IPS-20b (cell line): Measurements from ENCODE around the gene STXBP5L.

Experiments
- H3K27ac ChIP-seq: one replicate; pipeline ENCODE4 v1.5.1; 2013; ENCODE audit warnings: low read length
- H3K27me3 ChIP-seq: 2 replicates; pipeline ENCODE4 v1.6.1; 2013; ENCODE audit warnings: mild to moderate bottlenecking, low read length, inconsistent platforms; ENCODE audit not compliant: insufficient read depth
- H3K36me3 ChIP-seq: 2 replicates; pipeline ENCODE4 v1.6.1; 2013; ENCODE audit warnings: low read depth, mild to moderate bottlenecking, inconsistent platforms, low read length, moderate library complexity; ENCODE audit not compliant: insufficient read depth
- H3K4me1 ChIP-seq: 2 replicates; pipeline ENCODE4 v1.6.1; 2013; ENCODE audit warnings: mild to moderate bottlenecking, control low read depth, inconsistent platforms, low read length, moderate library complexity; ENCODE audit not compliant: insufficient read depth
- H3K4me3 ChIP-seq: 2 replicates; pipeline ENCODE4 v1.5.1; 2013; ENCODE audit warnings: mild to moderate bottlenecking, low read length, inconsistent platforms
- H3K9ac ChIP-seq: 2 replicates; pipeline ENCODE4 v1.6.1; 2013; ENCODE audit warnings: low read depth, mild to moderate bottlenecking, inconsistent platforms, low read length, moderate library complexity
- H3K9me3 ChIP-seq: 2 replicates; pipeline ENCODE4 v1.6.1; 2013; ENCODE audit warnings: mild to moderate bottlenecking, low read depth, low read length, inconsistent platforms; ENCODE audit not compliant: insufficient read depth

Gene STXBP5L

DNA sequence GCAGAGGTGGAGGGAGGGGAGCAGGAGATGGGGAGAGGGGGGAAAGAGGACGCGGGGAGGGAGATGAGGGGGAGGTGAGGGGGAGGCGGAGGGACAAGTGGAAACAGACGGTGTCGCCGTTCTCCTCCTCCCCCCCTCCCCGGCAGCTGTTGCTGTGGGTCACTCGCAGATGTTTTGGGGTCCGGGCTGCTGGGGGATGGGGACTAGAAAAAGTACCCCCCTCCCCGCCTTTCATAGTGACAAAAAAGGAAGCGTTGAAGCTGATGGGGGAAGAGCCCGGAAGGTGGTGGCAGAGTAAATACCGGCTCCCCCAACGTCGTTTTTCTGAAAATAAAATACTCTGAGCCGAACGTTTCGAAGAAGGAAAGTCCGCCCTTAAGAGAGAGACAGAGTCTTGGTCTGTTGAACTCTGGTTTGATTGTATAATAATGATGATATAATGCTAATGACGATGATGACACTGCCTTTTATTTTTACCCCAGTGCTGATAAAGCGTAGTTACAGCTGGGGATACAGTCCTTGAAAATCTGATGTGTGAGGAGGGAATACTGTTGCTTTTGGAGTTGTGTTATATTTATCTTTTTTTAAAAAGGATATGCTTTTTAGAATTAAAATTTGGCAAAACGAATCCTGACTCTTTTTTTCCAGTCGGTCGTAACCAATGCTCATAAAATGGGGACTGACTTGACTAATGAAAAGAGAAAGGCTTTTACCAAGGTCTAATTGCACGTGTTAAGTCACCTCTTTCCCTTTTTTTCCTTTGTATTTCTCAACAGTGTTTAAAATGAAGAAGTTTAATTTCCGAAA is 993 bp downstream of the STXBP5L start:
- peaks cover 17% of the 10 kb centered on the region; the same call in 1 of the 2 replicates for H3K27me3 ChIP-seq
- no peaks in the 10 kb centered on the region for H3K36me3 ChIP-seq
- peak overlapping the region; percentile 83; the same call in 1 of the 2 replicates for H3K9ac ChIP-seq
- no peak overlapping the region for H3K27ac ChIP-seq
- peak overlapping the region; percentile 98 for H3K4me3 ChIP-seq
- no peaks in the 10 kb centered on the region for H3K4me1 ChIP-seq
- no peaks in the 10 kb centered on the region; the same call in 1 of the 2 replicates for H3K9me3 ChIP-seq

GRCh38 chr3:120909602-120909878 is 1.5 kb downstream of the STXBP5L start:
- Histone ChIP-seq H3K9me3 (no peaks in the 10 kb centered on the region), H3K9ac (peak overlapping the region; percentile 83; the same call in 1 of the 2 replicates), H3K27ac (no peak overlapping the region), H3K4me1 (no peaks in the 10 kb centered on the region), H3K4me3 (peak overlapping the region; percentile 98), H3K27me3 (peaks cover 17% of the 10 kb centered on the region; the same call in 1 of the 2 replicates), H3K36me3 (no peaks in the 10 kb centered on the region)

DNA sequence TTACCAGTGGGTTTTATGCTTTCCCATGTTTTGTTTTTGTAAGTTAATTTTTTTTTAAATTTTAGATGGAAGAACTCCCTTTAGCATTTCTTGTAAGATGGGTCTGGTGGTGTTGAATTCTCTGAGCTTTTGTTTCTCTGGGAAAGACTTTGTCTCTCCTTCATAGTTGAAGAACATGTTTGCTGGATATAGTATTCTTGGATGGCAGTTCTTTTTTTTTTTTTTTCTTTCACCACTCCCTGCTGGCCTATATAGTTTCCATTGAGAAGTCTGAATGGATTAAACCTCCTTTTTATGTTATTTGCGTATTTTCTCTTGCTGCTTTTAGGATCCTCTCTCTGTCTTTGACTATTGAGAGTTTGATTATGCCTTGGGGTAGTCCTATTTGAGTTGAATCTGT is 18.1 kb downstream of the STXBP5L start:
- H3K4me1 ChIP-seq, result no peaks in the 10 kb centered on the region
- no peak overlapping the region for H3K9ac ChIP-seq
- H3K27ac ChIP-seq, result no peak overlapping the region
- no peaks in the 10 kb centered on the region for H3K36me3 ChIP-seq
- no peak overlapping the region for H3K4me3 ChIP-seq
- H3K27me3 ChIP-seq, result no peaks in the 10 kb centered on the region
- H3K9me3 ChIP-seq, result peaks cover 11% of the 10 kb centered on the region; the same call in 1 of the 2 replicates

DNA sequence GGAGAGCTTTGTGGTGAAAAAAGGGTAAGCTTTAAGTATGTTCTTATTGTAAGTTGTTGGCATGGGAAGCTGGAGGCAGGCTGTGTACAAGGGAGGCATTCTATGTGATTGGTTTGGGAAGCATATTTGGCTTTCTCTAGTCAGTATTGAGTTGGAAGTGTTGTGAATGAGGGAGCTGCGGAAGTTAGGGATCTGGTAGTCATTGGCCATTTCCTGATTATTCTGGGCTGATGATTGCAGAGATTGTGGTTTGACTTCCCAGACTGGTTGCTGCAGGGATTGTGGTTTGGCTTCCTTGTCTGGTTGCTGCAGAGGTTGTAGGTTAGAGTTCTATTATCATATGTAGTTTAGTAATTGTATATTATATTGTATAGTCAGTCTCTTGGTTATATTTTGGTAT is 21.0 kb downstream of the STXBP5L start:
- Histone ChIP-seq H3K4me3 (no peak overlapping the region), H3K9me3 (peaks cover 11% of the 10 kb centered on the region; the same call in 1 of the 2 replicates), H3K27me3 (no peaks in the 10 kb centered on the region), H3K9ac (no peak overlapping the region), H3K36me3 (no peaks in the 10 kb centered on the region), H3K27ac (no peak overlapping the region), H3K4me1 (no peaks in the 10 kb centered on the region)

DNA sequence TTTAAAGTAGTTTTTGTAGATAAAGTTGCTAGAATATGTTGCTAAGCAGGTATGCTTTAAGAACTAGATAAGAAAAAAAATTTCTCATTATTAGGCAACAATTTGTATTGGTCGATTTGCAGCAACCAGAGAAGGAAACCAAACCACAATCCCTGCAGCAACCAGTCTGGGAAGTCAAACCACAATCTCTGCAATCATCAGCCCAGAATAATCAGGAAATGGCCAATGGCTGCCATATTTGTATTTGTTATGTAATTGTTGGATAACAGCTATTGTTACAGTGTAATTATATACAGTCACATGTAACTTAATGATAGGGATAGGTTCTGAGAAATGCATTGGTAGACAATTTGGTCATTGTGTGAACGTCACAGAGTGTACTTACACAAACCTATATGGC is 23.6 kb downstream of the STXBP5L start:
- H3K27ac ChIP-seq, result no peak overlapping the region

GRCh38 chr3:120956143-120956542 is 48.1 kb downstream of the STXBP5L start:
- no peaks in the 10 kb centered on the region for H3K9me3 ChIP-seq
- no peak overlapping the region for H3K9ac ChIP-seq
- no peaks in the 10 kb centered on the region for H3K4me1 ChIP-seq
- H3K36me3 ChIP-seq, result no peaks in the 10 kb centered on the region; the same call in 1 of the 2 replicates
- H3K27ac ChIP-seq, result no peak overlapping the region
- H3K4me3 ChIP-seq, result no peak overlapping the region
- no peaks in the 10 kb centered on the region for H3K27me3 ChIP-seq

More for the DNA sequence above, 23.6 kb downstream of the STXBP5L start:
- H3K9me3 ChIP-seq, result peaks cover 1% of the 10 kb centered on the region; the same call in 1 of the 2 replicates
- no peak overlapping the region for H3K9ac ChIP-seq
- no peaks in the 10 kb centered on the region for H3K36me3 ChIP-seq
- no peaks in the 10 kb centered on the region for H3K27me3 ChIP-seq
- H3K4me1 ChIP-seq, result no peaks in the 10 kb centered on the region
- no peak overlapping the region for H3K4me3 ChIP-seq

GRCh38 chr3:120982608-120983320 is 74.8 kb downstream of the STXBP5L start:
- Histone ChIP-seq H3K9me3 (peaks cover 13% of the 10 kb centered on the region; the same call in 1 of the 2 replicates), H3K36me3 (no peaks in the 10 kb centered on the region), H3K27me3 (no peaks in the 10 kb centered on the region), H3K4me1 (no peaks in the 10 kb centered on the region), H3K4me3 (no peak overlapping the region), H3K27ac (no peak overlapping the region), H3K9ac (no peak overlapping the region)

GRCh38 chr3:120983321-120983665 is 75.3 kb downstream of the STXBP5L start:
- Histone ChIP-seq H3K27ac (no peak overlapping the region), H3K36me3 (no peaks in the 10 kb centered on the region), H3K27me3 (no peaks in the 10 kb centered on the region), H3K9me3 (peaks cover 13% of the 10 kb centered on the region; the same call in 1 of the 2 replicates), H3K4me1 (no peaks in the 10 kb centered on the region), H3K9ac (no peak overlapping the region), H3K4me3 (no peak overlapping the region)

DNA sequence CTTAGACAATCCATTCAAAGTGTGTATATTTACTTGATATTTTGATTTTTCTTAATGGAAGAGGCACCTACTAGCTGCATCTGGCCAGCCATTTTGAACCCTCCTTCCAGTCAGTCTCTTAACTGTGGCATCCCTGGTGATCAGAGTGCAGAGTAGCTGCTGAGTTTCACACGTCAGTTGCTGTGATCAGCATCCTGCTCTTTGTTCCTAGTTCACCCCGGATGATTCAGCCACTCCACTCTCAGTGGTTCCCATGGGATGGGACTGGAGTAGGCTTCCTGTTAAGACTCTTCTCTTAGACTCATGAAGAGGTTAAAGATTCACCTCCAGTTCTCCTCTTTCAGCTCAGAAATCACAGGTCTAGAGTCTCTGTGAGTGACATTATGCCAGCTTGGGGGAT is 75.8 kb downstream of the STXBP5L start:
- no peak overlapping the region for H3K4me3 ChIP-seq
- H3K27me3 ChIP-seq, result no peaks in the 10 kb centered on the region
- H3K9ac ChIP-seq, result no peak overlapping the region
- H3K36me3 ChIP-seq, result no peaks in the 10 kb centered on the region
- H3K4me1 ChIP-seq, result no peaks in the 10 kb centered on the region
- no peak overlapping the region for H3K27ac ChIP-seq
- peaks cover 13% of the 10 kb centered on the region; the same call in 1 of the 2 replicates for H3K9me3 ChIP-seq

GRCh38 chr3:120985242-120985641 is 77.2 kb downstream of the STXBP5L start:
- no peaks in the 10 kb centered on the region for H3K4me1 ChIP-seq
- no peak overlapping the region for H3K4me3 ChIP-seq
- H3K27ac ChIP-seq, result no peak overlapping the region
- H3K9me3 ChIP-seq, result peaks cover 4% of the 10 kb centered on the region; the same call in 1 of the 2 replicates
- no peaks in the 10 kb centered on the region for H3K36me3 ChIP-seq
- H3K9ac ChIP-seq, result no peak overlapping the region
- H3K27me3 ChIP-seq, result no peaks in the 10 kb centered on the region

- no peaks in the 10 kb centered on the region for H3K36me3 ChIP-seq
- no peak overlapping the region for H3K27ac ChIP-seq
- no peaks in the 10 kb centered on the region for H3K9me3 ChIP-seq
- H3K4me3 ChIP-seq, result no peak overlapping the region
- H3K27me3 ChIP-seq, result no peaks in the 10 kb centered on the region
- no peaks in the 10 kb centered on the region for H3K4me1 ChIP-seq
- H3K9ac ChIP-seq, result no peak overlapping the region
These were observed 81.0 kb downstream of the STXBP5L start for GRCh38 chr3:120988994-120989393.

GRCh38 chr3:121018917-121019321 is 110.9 kb downstream of the STXBP5L start:
- H3K4me1 ChIP-seq, result no peaks in the 10 kb centered on the region
- H3K9me3 ChIP-seq, result peaks cover 6% of the 10 kb centered on the region; the same call in 1 of the 2 replicates
- no peaks in the 10 kb centered on the region; the same call in 1 of the 2 replicates for H3K36me3 ChIP-seq
- H3K4me3 ChIP-seq, result no peak overlapping the region
- no peaks in the 10 kb centered on the region for H3K27me3 ChIP-seq
- H3K9ac ChIP-seq, result no peak overlapping the region
- H3K27ac ChIP-seq, result no peak overlapping the region
